COLO668 (cell line): ENCODE measurements around the gene MGAT2.
"Not testable (repeated sequence)": the region's sequence is repeated elsewhere in the genome, so short reads cannot be mapped to it uniquely, and the experiment has no call there.

Experiments used
- DNase-seq: peaks from one replicate; lab custom pipeline; 2025; ENCODE audit not compliant: unreplicated experiment; lab: John Stamatoyannopoulos, UW

MGAT2 gene

GRCh38 chr14:49612251-49612650 is 8.3 kb upstream of the MGAT2 start:
- DNase-seq, result no peak

- no peak for DNase-seq
These were observed 7.9 kb upstream of the MGAT2 start for GRCh38 chr14:49612671-49613070.

DNA sequence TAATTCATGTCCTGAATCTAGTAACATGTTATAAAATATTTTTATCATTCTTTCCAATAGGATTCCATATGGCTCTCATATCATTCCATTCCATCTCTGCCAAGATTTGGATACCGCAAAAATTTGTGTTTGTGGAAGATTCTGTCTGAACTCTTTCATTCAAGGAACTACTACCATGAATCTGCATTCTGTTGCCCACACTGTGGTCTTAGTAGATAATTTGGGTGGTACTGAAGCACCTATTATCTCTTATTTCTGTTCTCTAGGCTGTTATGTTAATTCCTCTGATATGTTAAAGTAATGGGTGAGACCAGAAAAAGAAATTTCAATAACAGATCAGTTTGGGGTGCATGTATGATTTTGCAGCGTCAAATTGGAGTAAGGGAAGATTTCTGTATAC is 6.4 kb upstream of the MGAT2 start:
- DNase-seq, result no peak

GRCh38 chr14:49615776-49616175 is 4.8 kb upstream of the MGAT2 start:
- no peak for DNase-seq

- no peak for DNase-seq
These were observed 2.6 kb upstream of the MGAT2 start for GRCh38 chr14:49617852-49618519.

DNA sequence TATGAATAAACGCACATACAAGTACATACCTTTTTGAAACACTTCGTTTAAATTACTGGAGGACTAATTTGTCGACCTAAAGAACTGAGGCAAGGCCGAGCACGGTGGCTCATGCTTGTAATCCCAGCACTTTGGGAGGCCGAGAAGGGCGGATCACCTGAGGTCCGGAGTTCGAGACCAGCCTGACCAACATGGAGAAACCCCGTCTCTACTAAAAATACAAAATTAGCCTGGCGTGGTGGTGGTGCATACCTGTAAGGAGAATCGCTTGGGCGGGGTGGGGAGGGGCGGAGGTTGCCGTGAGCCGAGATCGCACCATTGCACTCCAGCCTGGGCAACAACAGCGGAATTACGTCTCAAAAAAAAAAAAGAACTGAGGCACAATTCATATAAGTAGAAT is 1.3 kb upstream of the MGAT2 start:
- DNase-seq, result not testable (repeated sequence)

DNA sequence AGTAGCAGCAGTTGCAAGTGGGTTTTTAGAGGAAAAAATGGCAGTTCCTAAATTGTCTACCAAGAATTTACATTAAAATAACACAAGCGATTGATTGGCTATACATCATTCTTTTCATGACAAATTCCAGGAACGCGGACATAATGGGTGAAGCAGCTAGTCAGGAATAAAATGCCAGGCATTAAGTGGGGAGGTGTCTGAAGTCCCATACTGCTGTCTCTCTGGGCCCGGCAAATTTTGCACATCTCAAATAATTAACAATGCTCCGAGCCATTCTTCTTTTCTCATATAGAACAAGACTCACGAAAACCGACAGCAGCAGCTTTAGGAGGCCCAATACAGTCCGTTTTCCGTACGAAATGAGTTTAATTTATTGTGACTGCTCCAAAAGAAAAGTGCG is 869 bp upstream of the MGAT2 start:
- no peak for DNase-seq

DNA sequence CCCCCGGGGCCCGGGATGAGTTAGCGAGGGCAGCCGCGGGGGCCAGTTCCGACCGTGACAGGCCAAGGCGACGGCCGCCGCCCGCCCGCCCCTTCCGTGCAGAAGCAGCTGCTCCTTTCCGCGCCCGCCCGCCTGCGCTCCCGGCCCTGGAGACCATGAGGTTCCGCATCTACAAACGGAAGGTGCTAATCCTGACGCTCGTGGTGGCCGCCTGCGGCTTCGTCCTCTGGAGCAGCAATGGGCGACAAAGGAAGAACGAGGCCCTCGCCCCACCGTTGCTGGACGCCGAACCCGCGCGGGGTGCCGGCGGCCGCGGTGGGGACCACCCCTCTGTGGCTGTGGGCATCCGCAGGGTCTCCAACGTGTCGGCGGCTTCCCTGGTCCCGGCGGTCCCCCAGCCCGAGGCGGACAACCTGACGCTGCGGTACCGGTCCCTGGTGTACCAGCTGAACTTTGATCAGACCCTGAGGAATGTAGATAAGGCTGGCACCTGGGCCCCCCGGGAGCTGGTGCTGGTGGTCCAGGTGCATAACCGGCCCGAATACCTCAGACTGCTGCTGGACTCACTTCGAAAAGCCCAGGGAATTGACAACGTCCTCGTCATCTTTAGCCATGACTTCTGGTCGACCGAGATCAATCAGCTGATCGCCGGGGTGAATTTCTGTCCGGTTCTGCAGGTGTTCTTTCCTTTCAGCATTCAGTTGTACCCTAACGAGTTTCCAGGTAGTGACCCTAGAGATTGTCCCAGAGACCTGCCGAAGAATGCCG is 699 bp downstream of the MGAT2 start:
- peak; percentile 89 for DNase-seq

- DNase-seq, result no peak
These were observed 1.5 kb downstream of the MGAT2 start for GRCh38 chr14:49622022-49622607.

GRCh38 chr14:49623387-49623786 is 2.8 kb downstream of the MGAT2 start:
- DNase-seq, result no peak

GRCh38 chr14:49623941-49624839 is 3.6 kb downstream of the MGAT2 start:
- no peak for DNase-seq

GRCh38 chr14:49633640-49634546 is 13.3 kb downstream of the MGAT2 start:
- peak; percentile 98 for DNase-seq

- DNase-seq, result peak; percentile 84
These were observed 14.1 kb downstream of the MGAT2 start, which contains the start of gene DNAAF2 for GRCh38 chr14:49634547-49635334. TSS of gene DNAAF2 (minus strand) at chr14:49635244. CDS start at chr14:49635149, 95 bp downstream.

DNA sequence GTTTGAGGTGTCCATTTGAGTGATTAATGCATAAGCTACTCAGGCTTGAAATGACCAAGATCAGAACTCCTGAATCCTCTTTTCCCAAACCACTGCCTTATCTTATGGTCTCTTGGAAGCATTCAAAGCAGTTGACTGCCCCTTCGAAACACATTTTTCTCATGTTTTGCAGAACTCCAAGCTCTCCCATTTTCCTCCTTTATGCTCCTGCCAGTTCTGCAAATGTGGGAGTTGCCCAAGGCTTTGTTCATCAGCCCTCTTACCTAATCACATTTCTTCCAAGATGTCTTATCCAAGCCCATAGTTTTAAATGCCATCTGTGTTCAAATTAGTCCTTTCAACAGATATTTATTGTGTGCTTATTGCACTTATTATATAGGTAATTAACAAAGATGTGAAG is 16.3 kb downstream of the MGAT2 start:
- no peak for DNase-seq

GRCh38 chr14:49637534-49638078 is 17.0 kb downstream of the MGAT2 start:
- DNase-seq, result no peak

- no peak for DNase-seq
These were observed 20.2 kb downstream of the MGAT2 start for GRCh38 chr14:49640540-49641417.

GRCh38 chr14:49641697-49642129 is 21.1 kb downstream of the MGAT2 start:
- DNase-seq, result peak; percentile 62

- no peak for DNase-seq
These were observed 21.6 kb downstream of the MGAT2 start for GRCh38 chr14:49642163-49642562.
